Superior temporal gyrus (tissue), 1 donor: ENCODE measurements around the gene CRACR2B.

Experiments
- DNase-seq: peaks from one replicate; pipeline ENCODE4 v3.0.0-alpha.2; 2016; ENCODE audit errors: extremely low spot score

The CRACR2B gene

GRCh38 chr11:867856-868358 lies 40.2 kb downstream of the CRACR2B start:
- no peak for DNase-seq

DNA sequence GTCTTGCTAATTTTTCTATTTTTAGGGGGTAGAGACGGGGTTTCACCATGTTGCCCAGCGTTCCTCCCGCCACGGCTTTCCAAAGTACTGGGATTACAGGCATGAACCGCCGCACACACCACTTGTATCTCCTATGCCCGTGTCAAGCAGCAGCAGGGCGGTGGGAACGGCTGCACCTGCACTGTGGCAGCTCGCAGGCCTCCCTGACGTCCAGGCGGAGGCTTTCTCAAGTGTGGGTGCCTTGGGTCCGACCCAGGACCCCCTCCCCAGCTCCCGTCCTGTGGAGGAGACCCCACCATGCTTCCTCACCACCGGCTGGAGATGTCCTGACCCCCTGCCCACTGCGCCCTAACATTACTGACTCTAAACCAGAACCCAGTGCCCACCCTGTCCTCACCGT lies 40.7 kb downstream of the CRACR2B start:
- DNase-seq, result no peak

DNA sequence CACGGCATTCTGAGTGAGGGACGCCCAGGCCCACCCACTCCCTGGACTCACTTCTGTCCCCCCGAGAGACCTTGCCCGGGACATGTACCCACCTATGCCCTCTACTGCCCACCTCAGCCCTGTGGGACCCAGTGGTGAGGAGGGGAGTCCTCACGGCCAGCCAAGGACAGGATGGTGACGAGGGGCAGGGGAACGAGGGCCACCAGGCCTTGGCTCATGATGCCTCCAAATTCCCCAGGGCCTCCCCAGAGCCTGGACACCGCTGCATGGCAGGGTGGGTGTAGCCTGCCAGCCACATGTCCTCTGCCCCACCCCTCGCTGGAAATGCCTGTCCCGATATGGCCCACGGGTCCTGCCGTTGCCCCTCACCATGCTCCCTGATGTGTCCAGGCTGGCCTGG lies 41.1 kb downstream of the CRACR2B start:
- DNase-seq, result no peak

DNA sequence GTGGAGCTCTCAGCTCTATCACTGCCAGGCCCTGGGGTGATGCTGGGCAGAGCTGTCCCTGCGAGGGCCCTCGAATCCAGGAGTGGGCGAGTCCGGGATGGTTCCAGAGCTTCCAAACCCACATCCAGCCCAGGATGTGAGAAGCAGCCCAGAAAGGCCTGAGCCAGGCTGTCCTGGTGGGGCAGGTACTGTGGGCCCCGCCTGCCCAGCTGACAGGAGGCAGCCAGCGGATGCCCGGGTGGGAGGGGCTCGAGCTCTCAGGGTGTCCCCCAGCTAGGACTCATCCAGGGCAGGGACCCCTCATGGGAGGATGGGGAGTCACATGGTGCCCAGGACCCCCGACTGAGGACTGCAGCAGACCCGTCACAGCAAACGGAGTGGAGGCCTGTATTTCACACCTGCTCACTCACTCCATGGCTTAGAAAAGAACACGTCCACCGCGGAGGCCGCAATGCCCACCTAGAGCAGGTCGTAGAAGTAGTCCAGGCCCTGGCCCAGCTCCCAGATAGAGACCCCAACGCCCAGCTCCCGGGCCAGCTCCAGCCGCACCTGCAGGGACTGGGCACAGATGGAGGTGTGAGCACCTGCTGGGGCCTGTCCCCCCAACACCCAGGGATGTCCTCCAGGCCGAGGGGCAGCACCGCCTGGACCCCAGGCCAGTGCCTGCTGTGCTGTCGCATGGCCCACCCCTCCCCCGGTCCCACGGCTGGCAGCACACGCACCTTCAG lies 41.8 kb downstream of the CRACR2B start:
- DNase-seq, result no peak

- no peak for DNase-seq
Measured at GRCh38 chr11:870127-870413, 42.4 kb downstream of the CRACR2B start.

GRCh38 chr11:870418-870817 lies 42.7 kb downstream of the CRACR2B start:
- no peak for DNase-seq

DNA sequence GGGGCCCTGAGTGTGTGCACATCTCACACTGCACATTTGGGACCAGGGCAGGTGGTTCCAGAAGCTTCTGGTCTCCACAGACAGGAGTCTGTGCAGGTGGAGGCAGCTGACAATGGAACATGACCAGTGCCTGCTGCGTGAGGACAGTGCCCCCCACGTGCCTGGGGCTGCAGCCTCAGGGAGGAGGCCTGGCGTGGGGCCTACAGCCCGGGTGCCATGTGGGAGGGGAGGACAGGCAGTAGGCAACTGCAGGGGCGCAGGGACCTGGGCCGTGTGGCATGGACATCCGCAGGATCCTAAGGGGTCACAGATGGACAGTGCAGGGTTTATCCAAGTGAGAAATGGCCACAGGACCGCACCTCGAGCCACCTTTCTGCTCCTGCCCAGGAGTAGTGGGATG lies 43.8 kb downstream of the CRACR2B start:
- no peak for DNase-seq

DNA sequence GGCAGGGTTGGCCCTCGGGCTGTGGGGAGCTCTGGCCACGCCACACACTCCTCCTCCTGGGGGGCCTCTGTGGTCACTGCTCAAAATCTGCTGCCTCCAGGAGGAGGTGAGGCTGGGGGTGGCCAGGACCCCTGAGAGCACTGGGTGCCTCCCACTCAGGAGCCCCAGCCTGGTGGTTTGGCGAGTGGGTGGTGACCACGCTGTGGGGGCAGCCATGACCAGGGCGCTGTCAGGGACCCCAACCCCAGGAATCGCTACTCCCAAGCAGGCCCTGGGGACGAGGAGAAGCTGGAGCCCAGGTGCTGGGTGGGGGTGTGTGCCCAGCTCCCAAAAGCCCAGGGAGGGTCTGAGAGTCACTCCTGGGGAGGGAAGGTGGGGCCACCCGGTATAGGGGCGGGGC lies 45.1 kb downstream of the CRACR2B start:
- DNase-seq, result no peak

DNA sequence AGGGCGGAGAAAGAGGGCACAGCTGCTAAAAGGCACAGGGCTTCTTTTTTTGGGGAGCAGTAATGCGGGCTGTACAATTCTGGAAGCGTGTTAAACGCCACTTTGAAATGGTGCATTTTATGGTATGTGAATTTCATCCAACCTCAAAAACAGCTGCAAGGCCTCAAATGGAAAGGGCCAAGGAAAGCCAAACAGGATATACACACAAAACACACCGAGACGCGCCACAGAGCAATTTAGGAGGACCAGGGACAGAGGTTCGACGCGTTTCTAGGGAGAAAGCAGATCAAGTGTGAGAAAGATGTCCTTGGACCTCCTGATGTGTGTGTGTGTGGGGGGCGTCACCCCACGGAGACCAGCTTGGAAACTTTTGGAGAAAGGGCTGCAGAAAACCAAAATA lies 46.0 kb downstream of the CRACR2B start:
- no peak for DNase-seq

DNA sequence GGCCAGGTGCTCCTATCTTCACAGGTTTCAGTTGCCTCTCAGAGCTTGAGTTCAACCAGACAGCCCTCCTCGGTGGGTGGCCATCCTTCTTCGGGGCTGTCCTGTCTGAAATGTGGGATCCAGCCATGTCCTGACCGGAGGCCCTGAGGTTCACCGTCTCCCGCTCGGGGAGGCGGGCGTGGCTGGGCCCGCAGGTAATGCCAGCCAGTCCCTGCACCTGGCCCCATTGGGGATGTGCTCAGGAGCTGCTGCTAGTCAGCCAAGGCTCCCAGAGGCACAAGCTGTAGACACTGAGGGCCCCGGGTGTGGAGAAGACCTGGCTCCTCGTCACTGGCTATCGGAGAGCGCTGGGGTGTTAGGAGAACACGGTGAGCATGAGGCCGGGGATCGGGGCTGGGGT lies 47.5 kb downstream of the CRACR2B start:
- DNase-seq, result no peak

DNA sequence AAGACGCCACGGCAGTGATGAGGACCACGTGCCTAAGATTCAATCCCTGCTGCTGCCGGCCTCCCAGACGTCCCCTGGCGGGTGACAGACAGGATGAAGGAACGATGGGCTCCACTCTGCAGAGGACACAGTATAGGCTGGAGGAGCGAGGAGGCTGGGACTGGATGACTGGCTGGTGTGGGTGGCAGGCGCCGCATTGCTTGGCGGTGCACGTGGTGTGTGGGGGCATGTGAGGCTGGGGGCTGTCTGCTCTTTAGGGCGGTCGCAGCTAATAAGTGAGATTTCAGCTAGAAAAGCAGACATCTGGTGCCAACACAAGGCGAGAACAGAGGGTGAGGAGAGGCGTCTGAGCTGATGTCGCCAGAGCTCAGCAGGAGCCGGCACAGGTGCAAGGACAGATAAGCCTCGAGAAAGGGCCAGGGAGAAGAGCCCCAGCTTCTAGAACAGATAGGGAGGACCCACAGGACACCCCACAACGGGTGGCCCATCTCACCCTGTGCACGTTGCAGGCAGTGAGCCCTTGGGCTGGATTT lies 48.1 kb downstream of the CRACR2B start:
- peak; percentile 7 for DNase-seq

DNA sequence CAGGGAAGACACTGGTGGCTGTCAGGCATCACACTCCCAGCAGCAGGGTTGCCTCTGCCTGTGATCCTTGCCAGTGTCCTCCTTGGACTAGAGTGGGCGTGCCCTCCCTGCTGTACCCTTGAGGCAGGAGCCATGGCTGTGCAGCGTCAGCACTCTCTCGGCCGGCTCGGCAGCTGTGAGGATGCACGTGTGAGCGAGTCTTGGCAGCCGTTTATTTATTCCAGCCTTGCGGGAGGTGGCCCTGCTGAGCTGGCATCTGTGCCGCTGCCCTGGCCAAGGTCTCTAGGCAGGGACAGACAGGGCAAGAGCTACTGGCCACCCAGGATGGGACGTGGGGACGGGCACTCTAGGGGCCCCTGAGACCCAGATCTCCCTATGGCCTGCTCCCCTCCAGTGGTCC lies 48.8 kb downstream of the CRACR2B start:
- peak; percentile 35 for DNase-seq

- no peak for DNase-seq
Measured at GRCh38 chr11:877565-877964, 49.8 kb downstream of the CRACR2B start.

DNA sequence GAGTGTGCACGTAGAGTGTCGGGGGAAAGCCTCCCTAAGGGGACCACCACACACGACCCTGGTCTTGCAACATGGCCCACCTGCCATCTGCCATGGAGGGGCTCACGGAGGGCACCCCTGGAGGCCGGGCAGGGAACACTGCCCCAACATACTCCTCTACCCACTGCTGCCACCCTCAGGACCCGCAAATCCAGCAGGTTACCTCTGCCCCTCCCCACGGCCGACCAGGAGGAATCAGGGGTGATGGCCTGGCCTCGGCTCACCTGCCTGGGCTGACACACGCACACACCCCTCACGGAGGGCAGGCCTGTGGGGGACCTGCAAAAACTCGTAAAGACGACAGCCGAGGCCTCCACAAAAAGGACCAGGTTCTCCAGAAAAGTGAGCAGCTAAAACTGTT lies 52.7 kb downstream of the CRACR2B start:
- DNase-seq, result no peak
